ENCODE measurements around the gene HEATR3. TPM values are rescaled to one million over a fixed set of nuclear protein-coding genes. Genes with fewer than 3 reads are reported as not detected.

Gene HEATR3
- total RNA-seq, 1 donor from 2014 or later: 26.1 TPM

DNA sequence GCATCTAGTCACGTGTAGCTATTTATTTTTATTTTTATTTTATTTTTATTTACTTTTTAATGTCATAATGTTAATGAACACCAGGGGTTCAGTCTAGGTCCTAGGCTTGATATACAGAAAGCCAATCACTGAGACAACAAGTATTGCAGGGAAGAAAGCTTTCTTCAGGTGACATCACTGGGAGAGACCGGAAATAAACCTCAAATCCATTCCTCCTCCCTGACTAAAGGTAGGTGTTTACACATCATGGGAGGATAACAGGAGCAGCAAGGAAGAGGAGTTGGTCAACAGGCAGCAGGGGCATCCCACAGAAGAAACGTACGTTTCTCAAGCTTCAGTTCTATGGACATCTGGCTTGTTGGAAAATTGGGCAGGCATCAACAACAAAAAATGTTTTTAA, 9.5 kb upstream of the HEATR3 start:
- no peak for DNase-seq (ENCODE audit: low spot score)

DNA sequence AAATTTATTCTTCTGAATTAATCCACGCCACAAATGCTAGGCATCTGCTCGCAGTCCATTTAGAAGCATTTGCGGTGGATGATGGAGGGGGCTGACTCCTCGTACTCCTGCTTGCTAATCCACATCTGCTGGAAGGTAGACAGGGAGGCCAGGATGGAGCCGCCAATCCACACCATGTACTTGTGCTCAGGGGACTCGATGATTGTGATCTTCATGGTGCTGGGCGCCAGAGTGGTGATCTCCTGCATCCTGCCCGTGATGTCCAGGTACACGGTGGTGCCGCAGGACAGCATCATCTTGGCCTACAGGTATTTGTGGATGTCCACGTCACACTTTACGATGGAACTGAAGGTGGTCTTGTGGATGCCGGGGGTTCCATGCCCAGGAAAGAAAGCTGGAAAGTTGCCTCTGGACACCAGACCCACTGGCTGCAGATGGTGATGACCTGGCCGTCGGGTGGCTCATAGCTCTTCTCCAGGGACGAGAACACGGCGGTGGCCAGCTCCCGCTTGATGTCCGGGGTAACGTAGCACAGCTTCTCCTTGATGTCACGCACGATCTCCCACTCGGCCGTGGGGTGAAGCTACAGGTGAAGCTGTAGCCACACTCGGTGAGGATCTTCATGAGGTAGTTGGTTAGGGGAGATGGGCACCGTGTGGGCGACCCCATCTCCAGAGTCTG, 7.5 kb upstream of the HEATR3 start:
- no peak for DNase-seq (ENCODE audit: low spot score)

DNA sequence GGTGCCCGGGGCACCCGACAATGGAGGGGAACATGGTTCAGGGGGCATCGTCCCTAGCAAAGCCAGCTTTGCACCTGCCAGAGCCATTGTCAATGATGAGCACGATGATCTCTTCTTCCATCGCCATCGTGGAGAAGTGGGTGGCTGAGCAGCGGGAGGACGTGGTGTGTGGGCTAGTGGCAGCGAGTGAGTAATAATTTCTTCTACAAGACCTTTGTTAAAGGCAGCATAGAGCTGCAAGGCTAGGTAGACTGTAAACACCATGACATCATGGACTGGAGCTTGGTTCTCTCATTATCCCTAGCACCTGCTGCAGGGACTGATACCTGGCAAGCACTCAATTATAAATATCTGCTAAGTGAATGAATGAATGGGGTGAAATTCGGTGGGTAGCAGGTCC, 6.7 kb upstream of the HEATR3 start:
- DNase-seq (ENCODE audit: low spot score): no peak

DNA sequence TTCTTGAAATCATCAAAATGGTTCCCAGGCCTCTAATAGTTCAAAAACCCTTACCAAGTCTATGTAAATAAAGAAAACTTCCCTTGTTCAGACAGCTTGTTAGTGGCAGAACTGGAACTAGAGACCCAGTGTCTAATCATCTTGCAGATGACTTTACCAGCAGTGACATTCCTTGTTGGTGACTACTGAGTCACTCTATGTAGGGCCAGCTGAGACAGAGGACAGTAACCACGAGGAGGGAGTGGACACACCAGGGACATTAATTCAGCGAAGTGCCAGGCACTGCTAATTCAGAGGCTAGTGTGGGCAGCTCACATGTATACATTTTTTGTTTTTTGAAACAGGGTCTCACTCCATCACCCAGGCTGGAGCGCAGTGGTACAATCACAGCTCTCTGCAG, 6.1 kb upstream of the HEATR3 start:
- DNase-seq (ENCODE audit: low spot score): no peak

DNA sequence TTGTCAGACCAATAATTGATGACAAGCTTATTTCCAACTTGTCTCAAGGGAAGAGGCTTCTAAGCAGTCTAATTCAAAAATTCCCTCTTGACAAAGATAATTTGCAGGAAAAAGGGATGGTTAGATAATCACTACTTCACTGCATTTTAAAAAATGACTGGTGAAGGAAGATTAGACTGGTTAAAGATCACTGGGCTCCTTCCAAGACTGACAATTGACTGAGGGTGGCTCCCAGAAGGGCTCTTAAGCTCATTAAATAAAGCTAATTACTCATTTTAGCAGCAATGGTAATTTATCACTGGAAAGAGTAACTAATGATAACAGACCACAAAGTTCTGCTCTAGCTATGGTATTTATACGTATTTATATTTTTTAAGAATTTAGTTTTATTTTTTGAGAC, 4.4 kb upstream of the HEATR3 start:
- DNase-seq (ENCODE audit: low spot score): no peak

DNA sequence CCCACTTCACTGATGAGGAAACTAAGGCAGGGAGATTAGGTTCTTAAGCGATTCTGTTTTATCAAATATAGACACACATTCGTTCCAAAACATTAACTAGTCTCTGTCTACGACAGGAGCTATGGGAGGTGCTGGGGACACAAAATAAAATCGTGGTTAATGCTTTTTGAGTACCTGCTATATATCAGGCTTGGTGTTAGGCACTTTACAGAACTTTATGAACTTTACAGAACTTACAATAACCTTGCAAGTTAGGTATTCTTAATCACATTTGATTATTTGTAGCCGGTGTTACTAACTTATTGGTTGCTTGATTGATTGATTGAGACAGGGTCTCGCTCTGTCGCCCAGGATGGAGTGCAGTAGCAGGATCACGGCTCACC, 538 bp upstream of the HEATR3 start:
- no peak for DNase-seq (ENCODE audit: low spot score)

DNA sequence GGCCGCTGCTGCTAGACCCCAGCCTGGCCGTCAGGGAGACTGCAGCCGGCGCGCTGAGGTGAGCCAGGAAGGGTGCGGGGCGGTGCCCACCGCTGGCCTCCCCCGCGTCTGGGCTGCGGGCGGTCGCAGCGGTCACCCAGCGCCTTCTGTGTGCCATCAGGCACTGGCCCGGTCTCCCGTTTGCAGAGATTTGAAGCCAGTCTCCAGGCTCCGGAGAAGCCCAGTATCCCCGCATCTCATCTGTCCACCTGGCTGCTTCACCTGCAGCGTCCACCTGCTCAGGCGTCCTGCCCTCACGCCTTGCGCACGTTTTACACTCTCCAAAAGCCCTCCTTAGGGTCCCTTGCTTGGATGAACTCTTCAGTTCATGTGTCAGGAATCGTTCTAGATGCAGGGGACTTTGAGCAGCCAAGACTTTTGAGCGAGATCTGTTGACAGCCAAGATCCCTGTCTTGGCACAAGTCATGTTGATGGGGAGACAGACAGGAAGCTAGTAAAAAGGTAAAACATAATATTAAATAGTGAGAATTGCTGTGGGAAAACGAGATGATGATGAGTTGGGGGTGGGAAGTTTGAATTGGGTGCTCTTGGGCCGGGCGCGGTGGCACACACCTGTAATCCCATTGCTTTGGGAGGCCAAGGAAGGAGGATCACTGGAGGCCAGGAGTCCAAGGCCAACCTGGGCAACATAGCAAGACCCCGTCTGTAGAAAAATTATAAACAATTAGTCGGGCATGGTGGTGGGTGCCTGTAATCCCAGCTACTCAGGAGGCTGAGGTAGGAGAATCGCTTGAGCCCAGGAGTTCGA, 916 bp downstream of the HEATR3 start:
- DNase-seq (ENCODE audit: low spot score): no peak

DNA sequence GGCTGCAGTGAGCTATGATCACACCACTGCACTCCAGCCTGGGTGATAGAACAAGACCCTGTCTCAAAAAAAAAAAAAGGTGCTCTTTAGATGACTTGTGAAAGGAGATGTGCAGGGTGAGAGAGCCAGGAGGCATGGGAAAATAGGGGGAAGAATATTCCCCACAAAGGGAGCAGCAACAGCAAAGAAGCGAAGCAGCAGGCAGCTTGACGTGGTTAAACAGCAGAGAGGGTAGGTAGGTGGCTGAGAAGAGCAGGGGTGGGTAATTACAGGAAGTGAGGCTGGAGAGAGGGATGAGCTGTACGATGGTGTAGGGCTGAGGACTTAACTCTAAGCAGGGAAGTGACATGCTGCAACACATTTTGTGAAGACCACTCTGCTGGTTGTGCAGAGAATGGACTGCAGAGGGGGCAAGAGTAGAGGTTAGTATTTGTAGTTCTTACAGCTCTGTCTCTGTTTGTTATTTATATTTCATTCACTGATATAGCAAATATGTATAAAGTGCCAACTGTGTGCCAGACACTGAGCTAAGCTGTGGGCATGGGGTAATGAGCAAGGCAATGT, 1.6 kb downstream of the HEATR3 start:
- DNase-seq (ENCODE audit: low spot score): no peak

DNA sequence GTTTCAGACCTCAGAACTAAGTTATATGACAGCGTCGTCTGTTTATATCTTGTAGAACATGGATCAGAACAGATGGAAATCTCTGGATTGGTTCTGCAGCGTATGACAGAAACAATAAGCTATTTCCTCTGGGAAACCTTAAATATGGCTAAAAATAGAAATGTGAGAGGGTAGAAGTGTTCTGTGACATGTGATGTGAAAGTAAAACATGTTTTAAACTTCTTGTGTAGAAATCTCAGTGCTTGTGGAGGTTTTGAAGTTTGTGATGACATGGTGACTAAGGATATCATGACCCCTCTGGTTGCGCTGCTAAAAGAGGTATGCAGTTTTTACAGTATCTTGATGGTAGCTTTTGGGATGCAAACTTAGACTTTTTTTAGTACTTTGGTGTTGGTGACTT, 2.8 kb downstream of the HEATR3 start:
- no peak for DNase-seq (ENCODE audit: low spot score)

DNA sequence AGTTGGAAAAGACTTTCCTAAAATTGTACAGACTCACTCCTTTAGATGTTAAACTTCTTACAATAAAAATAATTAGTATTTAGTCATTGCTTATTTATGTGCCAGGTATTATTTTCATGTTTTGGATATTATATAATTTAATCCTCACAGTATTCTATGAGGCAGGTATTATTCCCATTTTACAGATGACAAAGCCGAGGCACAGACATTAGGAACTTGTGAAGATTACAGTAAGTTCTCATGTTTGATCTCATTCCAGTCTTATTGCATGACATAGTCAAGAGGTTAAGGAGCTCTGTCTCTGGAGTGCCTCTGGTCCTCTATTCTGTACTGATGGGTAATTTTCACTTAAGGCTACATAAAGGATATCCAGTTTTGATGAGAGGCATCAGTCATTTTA, 3.3 kb downstream of the HEATR3 start:
- DNase-seq (ENCODE audit: low spot score): no peak

DNA sequence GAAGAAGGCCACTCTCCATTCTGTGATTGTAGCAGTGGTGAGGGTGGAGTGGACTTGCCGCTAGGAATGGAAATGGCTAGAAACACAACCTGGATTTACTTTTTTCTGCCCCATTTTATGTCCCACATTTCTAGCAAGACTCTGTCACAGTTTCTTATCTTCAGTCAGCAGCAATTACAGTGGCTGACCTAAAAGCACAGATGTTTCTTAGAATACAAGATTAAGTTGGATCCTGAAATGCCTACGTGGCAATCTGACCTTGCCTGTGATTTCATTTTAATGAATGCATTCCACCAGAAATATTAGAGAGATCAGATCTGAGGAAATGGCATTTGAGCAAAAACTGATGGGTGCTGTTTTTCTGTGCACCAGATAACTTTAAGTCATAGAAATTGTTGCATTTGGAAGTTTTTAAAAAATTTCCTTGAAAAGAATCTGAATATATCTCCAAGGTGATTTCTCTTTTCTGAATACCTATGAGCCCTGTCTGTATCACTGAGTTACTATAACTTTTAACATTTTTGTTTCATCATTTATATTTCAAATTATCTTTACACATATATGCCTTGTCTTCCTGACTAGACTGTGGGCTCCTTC, 5.4 kb downstream of the HEATR3 start:
- DNase-seq (ENCODE audit: low spot score): no peak

DNA sequence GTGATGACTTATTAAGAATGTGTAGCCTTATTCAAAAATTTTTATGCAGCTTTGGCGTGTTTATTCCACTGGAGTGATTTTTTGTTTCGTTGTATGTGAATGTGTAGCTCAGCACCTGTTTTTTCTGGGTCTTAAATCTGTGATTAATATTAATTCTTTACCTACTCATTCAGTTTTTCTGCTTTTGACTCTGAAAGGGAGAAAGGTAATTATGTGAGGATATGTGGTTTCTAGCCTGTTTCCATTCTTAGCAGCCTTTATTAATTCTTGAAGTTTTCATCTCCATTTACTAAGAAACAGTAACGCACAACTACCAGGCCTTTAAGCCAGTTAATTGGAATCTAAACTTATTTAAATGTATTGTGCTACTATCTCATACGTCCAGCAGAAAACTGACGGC, 7.0 kb downstream of the HEATR3 start:
- no peak for DNase-seq (ENCODE audit: low spot score)

DNA sequence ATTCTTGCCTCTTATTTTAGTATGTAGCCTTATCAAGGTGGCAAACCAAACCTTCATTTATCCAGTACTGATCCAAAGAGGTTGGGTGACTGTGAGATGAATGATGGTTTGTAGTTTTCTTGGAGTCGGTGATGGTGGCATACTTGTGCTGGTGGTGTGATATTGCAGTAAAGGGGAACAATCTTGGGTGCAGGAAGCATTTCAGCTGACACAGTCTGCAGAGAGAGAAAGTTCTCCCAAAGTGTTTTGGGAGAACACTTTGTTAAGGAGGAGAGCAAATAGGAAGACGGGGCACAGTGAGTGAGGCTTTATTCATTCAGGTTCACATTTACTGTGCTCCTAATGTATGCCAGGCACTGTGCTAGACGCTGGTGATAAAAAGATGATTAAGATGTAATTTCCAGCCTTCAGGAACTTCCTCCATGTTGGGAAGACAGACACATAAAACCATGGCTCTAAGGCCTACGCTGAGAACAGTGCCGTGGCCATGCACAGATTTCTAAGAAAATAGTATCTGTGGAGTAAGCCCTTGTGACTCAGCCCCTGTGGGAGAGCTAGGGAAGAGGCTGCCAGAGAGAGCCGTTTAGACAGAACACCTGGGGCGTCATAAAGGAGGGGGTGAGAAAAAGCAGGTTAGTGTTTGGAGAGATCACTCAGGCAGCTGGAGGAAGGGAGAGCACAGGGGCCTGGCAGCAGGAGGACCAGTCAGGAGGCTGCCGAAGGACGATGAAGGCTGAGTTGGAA, 13.8 kb downstream of the HEATR3 start:
- no peak for DNase-seq (ENCODE audit: low spot score)

DNA sequence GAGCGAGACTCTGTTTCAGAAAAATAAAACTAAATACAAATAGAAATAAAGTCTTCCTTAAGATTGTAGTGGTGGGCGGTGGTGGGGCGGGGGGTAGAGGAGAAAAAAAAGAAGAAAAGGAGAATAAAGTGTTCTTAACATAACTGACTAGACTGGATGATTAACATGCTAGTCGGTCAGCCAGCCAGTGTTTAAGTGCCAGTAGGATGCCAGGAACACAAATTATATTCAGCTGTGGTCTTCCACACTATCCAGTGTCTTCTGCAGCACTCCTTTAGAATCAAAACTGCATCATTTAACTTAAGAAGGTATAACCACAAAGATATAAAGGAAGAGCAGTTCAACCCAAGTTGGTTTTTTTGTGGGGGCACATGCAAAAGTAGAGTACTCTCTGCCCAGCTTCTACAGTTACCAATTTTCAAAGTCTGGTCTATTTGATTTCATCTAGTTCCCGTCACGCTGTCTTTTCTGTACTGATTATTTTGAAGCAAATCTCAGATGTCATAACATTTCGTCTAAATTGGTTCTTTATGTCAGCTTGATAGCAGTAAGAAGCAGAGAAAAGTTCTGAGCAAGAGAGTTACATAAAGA, 15.8 kb downstream of the HEATR3 start:
- no peak for DNase-seq (ENCODE audit: low spot score)

DNA sequence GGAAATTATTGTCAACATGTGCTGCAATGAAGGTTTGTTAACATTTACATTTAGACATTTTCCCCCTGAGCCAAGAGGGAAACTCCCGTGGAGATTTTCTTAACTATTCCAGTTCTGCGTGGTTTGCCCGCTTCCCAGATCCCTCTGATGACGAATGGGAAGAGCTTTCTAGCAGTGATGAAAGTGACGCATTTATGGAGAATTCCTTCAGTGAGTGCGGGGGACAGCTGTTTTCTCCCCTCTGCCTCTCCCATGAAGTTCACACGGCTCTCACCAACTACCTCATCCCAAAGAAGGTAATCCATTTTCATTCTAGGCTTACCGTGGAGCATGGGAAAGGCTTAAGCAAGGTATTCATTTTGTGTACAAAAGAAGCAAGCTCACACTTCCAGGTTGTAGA, 18.2 kb downstream of the HEATR3 start:
- no peak for DNase-seq (ENCODE audit: low spot score)

DNA sequence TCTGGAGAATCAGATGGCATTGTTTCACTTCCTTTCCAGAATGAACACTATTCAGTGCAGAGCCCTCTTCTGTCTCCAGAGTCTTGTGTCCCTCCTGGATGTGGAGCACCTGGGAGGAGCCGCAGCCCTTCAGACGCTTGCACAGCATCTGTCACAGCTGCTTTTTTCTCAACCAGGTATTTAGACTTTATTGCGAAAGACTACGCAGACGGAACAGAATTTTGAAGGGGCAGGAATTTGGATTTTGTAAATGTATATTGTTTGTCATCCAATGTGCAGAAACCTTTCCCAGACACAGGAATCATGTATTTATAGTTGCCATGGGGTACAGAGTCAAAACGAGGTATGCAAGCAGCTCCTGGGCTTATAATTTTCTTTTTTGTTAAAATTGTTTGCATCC, 20.4 kb downstream of the HEATR3 start:
- DNase-seq (ENCODE audit: low spot score): no peak

DNA sequence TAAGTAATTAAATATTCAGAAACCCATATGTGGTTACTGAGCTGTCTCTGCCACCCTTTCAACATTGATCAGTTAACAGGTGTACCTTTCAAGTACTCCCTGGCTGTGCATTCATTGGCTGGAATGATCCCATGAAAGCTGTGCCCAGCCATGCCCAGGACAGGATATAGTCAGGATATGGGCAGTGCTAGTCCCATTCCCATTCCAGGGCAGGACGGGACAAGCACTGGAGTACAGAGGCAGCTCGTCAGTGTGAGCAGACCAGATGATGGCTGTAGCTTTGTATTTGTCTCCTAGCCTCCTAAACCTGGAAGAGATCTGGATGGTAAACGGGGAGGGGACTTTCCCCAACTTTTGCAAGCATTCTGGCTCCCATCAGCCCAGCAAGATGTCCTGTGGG, 22.5 kb downstream of the HEATR3 start:
- no peak for DNase-seq (ENCODE audit: low spot score)

DNA sequence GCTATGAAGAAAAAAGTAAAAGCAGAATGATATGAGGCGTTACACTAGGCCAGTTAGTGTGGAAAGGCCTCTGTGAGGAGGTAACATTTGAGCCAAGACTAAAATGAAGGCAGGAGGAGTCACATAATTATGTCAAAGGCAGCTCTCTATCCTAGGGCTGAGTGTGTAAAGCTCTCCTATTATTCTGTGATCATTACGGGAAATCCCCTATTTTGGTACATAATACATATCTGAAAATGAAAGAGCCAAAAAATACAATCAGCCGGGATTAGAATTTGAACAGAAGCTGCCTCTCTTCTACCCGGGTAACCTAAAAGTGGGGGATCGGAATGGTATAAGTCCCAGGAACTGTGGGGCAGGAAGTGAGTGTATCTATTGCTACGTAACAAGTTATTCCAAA, 27.1 kb downstream of the HEATR3 start:
- no peak for DNase-seq (ENCODE audit: low spot score)

DNA sequence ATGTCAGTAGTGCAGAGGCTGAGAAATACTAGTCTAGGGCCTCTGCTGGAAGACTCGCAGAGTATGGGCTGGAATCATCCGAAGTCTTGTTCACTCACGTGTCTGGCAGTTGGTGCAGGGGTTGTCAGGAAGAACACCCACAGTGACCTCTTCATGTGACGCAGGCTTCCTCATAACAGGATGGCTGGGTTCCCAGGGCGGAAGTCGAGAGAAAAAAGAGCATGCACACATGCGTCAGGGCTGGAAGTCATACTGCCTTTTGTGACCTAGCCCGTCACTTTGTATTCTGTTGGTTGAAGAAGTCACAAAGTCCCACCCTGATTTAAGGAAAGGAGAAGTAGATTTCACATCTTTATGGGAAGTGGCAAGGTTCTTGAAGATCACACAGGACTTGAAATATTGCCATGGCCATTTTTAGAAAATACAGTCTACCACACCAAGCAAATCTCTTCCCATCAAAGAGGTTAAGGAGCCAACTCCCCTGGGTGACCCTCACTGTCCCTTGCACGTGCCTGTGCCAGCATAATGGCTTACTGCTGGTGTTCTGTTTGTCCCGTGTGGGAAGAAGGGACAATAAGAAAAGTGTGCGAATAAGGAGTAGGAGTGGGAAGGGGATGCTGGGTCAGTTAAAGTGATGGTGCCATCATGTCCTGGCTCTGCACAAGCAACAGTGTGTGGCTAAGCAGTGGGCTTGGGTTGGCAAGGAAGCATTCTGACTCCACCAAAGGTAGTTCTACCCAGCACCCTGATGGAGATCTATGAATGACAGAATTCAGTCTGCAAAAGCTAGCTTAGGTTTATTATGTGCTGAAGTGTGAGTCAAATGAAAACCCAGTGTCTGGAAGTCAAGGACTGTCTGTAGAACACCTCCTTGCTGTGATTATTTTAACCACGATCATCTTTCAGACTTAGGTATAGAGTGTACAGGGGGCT, 28.1 kb downstream of the HEATR3 start:
- DNase-seq (ENCODE audit: low spot score): peak; percentile 49

DNA sequence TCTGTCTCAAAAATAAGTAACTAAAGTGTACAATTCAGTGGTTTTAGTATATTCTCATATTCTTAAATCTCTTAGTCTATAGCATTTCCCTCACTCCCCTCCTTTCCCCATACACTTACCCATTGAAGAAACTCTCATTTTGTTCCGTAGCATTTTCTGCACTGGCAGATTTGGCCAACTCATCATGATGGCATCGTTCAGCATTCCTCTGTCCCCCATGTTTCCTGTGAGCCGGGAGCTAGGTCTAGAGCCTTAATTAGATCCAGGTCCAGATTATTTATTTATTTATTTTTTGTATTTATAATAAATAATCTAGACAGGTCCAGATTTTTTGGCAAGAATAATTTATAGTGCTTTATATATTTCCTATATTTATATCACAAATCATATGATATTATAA, 31.0 kb downstream of the HEATR3 start:
- DNase-seq (ENCODE audit: low spot score): no peak
